ENCODE measurements around the gene SLC39A10. TPM values are rescaled to one million over a fixed set of nuclear protein-coding genes. Genes with fewer than 3 reads are reported as not detected.

SLC39A10 gene
- total and polyA plus RNA-seq, 2 experiments from 2014 or later = 38.0 to 57.0 TPM

- H3K9me3 ChIP-seq (ENCODE audit: low read depth) = no peaks in the 10 kb centered on the region
- H3K27ac ChIP-seq = no peak overlapping the region
- no peaks in the 10 kb centered on the region for H3K4me1 ChIP-seq (ENCODE audit: low read depth)
- no peaks in the 10 kb centered on the region for H3K36me3 ChIP-seq
- no peak overlapping the region for H3K4me3 ChIP-seq
- no peaks in the 10 kb centered on the region for H3K27me3 ChIP-seq
- DNase-seq (ENCODE audit: low read depth in 1 of 2, low spot score in 1 of 2) = peak in 1 of 2 donors; percentile 18
- TF ChIP-seq CTCF (IDR thresholded peaks at IDR 0.05; ENCODE audit: low read depth, low read length) = no peak
These were observed 17.6 kb downstream of the SLC39A10 start for GRCh38 chr2:195674491-195675221.

- H3K27me3 ChIP-seq = no peaks in the 10 kb centered on the region
- H3K9me3 ChIP-seq (ENCODE audit: low read depth) = no peaks in the 10 kb centered on the region
- H3K27ac ChIP-seq = no peak overlapping the region
- H3K4me1 ChIP-seq (ENCODE audit: low read depth) = no peaks in the 10 kb centered on the region
- H3K36me3 ChIP-seq = peaks cover 7% of the 10 kb centered on the region
- no peak for DNase-seq (ENCODE audit: low read depth in 1 of 2, low spot score in 1 of 2)
- H3K4me3 ChIP-seq = no peak overlapping the region
- TF ChIP-seq CTCF (IDR thresholded peaks at IDR 0.05; ENCODE audit: low read depth, low read length) = no peak
These were observed 18.9 kb downstream of the SLC39A10 start for GRCh38 chr2:195675783-195676427.

DNA sequence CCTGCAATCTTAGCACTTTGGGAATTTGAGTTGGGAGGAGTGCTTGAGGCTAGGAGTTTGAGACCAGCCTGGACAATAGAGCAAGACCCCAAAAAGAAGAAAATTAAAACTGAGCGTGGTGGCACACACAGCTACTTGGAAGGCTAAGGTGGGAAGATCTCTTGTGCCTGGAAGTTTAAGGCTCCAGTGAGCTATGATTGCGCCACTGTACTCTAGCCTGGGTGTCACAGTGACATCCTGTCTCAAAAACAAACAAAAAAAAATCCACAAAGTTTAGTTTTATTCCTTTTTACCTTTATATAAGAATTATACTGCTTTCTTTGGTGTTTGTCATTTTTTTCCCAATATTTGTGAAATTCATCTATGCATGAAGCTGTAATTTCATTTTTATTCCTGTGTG is 20.3 kb downstream of the SLC39A10 start:
- Histone ChIP-seq H3K36me3 (peaks cover 13% of the 10 kb centered on the region), H3K4me3 (no peak overlapping the region), H3K27me3 (no peaks in the 10 kb centered on the region), H3K27ac (no peak overlapping the region), H3K4me1 (ENCODE audit: low read depth) (no peaks in the 10 kb centered on the region), H3K9me3 (ENCODE audit: low read depth) (no peaks in the 10 kb centered on the region)
- TF ChIP-seq CTCF (IDR thresholded peaks at IDR 0.05; ENCODE audit: low read depth, low read length) = no peak
- DNase-seq (ENCODE audit: low read depth in 1 of 2, low spot score in 1 of 2) = no peak

DNA sequence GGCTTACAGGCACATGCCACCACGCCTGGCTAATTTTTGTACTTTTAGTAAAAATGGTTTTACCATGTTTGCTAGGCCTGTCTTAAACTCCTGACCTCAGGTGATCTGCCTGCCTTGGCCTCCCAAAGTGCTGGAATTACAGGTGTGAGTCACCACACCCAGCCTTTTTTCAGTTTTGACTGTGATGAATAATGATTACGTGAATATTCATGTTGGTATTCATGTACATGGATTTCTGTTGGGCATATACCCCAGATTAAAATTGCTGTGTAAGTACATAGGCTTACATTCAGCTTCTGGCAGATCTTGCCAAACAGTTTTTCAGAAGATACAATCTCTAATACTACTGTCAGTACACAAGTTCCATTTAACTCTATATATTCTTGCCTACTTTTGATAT is 20.9 kb downstream of the SLC39A10 start:
- Histone ChIP-seq H3K36me3 (peaks cover 13% of the 10 kb centered on the region), H3K4me1 (ENCODE audit: low read depth) (no peaks in the 10 kb centered on the region), H3K4me3 (no peak overlapping the region), H3K27me3 (no peaks in the 10 kb centered on the region), H3K27ac (no peak overlapping the region), H3K9me3 (ENCODE audit: low read depth) (no peaks in the 10 kb centered on the region)
- no peak for TF ChIP-seq CTCF (IDR thresholded peaks at IDR 0.05; ENCODE audit: low read depth, low read length)
- DNase-seq (ENCODE audit: low read depth in 1 of 2, low spot score in 1 of 2) = no peak

GRCh38 chr2:195682077-195682476 is 25.1 kb downstream of the SLC39A10 start:
- Histone ChIP-seq H3K9me3 (ENCODE audit: low read depth) (no peaks in the 10 kb centered on the region), H3K4me3 (no peak overlapping the region), H3K36me3 (peaks cover 13% of the 10 kb centered on the region), H3K27me3 (no peaks in the 10 kb centered on the region), H3K4me1 (ENCODE audit: low read depth) (no peaks in the 10 kb centered on the region), H3K27ac (no peak overlapping the region)
- TF ChIP-seq CTCF (IDR thresholded peaks at IDR 0.05; ENCODE audit: low read depth, low read length) = no peak
- no peak for DNase-seq (ENCODE audit: low read depth in 1 of 2, low spot score in 1 of 2)

Measured in cardiac muscle cell (in vitro differentiated cells and primary cell).